GM18517 (cell line): Measurements from ENCODE around the gene TIMP1.

Experiments
- ATAC-seq: cut with Tn5 transposase; IDR thresholded peaks from one replicate; pipeline ENCODE4 v1.9.1; 2021; ENCODE audit warnings: mild to moderate bottlenecking, moderate library complexity; ENCODE audit not compliant: unreplicated experiment

The TIMP1 gene

DNA sequence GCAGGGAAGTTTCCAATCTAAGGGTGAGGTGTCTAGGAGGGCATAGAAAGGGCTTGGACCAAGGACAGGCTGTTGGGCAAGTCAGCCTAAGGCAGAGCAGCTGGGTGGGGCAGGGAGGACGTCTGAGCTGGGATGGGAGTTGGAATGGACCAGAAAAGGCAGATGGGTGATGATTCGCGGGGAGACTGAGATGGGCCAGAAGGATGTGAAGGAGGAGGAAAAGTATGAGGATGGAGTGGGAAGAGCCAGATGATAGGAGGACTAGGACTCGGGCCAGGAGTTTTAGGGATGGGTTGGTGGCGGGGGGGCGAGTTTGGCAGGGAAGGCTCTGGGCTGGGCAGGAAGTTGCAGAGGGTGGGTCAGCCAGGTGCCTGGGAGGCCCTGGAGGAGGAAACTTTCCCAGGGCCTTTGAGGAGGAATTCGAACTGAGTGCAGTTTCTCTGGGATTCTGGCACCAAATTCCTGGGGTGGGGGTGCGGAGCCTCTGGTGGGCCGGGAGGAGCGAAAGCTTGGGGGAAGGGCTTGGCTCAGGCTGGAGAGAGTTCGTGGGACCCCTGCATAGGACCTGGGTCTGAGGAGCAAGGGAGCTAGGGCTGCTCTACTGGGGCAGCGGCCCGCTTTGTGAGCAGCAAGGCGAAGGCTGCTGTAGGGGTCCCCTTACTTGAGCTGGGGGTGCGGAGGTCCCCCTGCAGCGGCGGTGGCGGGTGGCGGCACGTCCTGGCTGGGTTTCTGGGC is 8.7 kb upstream of the TIMP1 start:
- no peak for ATAC-seq

DNA sequence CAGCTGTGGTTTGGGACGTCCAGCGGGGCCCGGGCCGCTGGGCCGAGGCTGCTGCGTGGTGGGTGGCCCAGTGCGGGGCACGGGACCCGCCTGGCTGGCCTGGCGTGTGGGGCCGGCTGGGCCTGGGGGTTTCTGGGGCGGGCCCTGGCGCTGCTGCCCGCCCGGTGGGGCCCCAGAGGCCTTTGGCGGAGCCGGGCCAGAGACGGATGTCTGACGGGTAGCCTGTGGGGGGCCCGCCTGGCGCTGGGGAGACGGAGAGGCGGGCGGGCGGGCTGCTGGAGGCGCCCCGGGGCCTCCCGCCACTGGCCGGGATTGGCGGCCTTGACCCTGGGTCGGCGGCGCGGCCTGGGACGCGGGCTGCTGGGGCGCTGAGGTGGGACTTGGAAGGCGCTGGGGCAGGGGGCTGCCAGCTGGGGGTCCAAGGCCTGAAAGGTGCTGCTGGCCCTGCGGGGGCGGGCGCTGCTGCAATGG is 8.1 kb upstream of the TIMP1 start:
- ATAC-seq, result no peak

DNA sequence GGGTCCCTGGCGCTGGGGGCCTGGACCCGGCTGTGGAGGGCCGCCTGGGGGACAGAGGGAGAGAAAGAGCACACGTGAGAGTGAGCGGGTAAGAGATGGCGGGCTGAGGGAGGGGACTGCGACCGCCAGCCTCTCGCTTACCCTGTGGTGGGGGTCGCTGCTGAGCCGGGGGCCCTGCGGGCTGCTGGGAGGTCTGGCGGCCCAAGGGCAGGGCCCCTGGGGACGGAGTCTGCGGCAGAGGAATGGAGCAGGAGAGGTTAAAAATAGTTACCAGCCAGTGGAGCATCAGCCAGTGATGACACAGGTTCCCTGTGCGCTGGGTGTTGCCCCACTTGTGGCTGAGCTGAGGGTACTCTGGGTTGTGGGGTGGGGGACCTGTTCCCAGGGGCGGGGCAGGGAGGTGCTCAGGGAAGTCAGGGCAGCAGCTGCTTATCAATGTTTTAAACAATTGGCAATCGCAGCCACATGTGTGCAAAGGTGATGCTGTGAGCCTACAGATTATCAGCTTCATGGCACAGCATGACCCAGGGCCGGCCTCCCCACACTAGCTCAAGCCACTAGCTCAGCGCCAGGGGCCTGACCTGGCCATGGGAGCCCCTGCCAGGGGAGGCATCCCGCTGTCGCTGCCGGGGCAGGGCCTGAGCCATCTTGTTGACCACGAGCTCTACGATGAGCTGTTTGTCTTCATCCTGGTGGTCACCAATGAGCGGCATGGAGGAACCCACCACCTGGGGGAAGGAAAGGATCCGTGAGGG is 7.5 kb upstream of the TIMP1 start:
- ATAC-seq, result no peak

DNA sequence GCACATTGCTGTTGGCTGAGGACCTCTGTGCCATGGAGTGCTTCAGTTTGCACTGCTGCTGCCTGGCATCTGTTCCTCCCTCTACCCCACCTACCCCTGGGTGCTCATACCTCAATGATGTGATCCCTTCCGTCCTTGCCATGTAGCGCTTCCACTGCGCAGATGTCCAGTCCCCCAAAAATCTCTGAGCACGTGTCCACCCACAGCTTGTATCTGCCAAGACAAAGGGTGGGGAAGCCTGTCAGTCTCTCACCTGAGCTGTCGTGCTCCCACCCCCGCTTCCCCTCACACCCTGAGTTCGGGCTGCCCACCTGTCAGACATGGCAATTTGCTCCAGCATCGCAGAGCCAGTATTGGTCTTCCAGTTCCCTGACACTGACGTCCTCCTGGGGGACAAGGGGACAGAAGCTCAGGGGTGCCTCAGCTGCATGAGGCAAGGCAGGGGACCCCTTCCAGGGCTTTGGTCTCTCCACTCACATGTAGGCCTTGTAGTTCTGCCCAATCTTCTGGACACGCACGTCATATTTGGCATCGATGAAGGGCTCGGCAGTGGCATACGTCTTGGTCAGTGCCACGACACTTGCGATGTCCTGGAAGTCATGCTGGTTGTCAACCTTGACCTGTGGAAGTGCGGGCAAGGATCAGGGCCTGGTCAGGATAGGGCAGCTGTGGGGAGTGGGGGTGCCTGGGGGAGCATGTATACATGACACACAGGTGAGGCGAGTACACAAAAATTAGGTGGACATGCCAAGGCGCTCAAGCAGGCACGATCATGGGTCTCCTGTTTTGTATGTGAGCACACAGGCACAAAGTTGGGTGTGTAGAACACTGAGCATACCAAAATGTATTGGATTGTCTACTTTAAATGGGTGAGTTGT is 6.0 kb upstream of the TIMP1 start:
- no peak for ATAC-seq

GRCh38 chrX:47577424-47577823 is 4.8 kb upstream of the TIMP1 start:
- no peak for ATAC-seq

- no peak for ATAC-seq
These were observed 4.3 kb upstream of the TIMP1 start for GRCh38 chrX:47577901-47578300.

DNA sequence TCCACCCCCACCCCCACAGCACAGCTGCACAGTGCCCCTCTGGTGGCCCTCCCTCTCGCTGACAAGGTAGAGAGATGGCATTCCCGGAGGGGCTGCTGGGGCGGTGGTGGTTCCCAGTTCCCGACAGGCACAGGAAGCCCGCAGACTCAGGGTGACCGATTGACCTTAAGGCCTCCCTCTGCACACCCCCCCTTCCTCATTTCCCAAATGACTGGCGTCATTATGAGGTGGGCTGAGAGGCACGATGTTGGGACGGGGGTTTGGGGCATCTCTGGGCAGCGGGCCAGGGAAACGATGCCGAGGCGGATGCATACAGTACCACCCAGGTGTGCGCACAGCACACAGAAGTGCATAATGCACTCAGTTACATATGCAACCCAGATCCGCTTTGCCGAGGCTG is 3.5 kb upstream of the TIMP1 start:
- ATAC-seq, result no peak

DNA sequence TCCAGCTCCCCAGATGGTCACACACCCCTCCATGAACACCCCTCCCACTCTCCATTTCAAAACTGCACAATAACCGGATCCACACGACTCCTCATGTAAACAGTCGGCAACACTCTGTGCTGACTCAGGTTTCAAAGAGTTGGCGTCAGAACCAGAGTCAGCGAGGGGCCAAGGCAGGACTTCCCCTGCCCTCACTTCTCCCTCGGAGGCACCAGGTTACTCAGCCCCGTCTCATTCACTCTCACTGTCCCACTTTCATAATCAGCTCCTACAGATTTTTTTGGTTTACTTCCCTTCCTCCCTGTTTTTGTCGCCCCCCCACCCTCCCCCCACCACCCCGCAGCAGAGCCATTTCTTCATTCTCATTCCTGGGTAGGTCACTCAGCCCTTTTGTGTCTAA is 2.7 kb upstream of the TIMP1 start:
- ATAC-seq, result no peak

- no peak for ATAC-seq
These were observed 1.1 kb downstream of the TIMP1 start for GRCh38 chrX:47583240-47583861.

GRCh38 chrX:47584714-47585113 is 2.5 kb downstream of the TIMP1 start:
- ATAC-seq, result no peak

- ATAC-seq, result no peak
These were observed 3.0 kb downstream of the TIMP1 start for GRCh38 chrX:47585273-47585672.

- ATAC-seq, result no peak
These were observed 4.0 kb downstream of the TIMP1 start for GRCh38 chrX:47586043-47586787.

DNA sequence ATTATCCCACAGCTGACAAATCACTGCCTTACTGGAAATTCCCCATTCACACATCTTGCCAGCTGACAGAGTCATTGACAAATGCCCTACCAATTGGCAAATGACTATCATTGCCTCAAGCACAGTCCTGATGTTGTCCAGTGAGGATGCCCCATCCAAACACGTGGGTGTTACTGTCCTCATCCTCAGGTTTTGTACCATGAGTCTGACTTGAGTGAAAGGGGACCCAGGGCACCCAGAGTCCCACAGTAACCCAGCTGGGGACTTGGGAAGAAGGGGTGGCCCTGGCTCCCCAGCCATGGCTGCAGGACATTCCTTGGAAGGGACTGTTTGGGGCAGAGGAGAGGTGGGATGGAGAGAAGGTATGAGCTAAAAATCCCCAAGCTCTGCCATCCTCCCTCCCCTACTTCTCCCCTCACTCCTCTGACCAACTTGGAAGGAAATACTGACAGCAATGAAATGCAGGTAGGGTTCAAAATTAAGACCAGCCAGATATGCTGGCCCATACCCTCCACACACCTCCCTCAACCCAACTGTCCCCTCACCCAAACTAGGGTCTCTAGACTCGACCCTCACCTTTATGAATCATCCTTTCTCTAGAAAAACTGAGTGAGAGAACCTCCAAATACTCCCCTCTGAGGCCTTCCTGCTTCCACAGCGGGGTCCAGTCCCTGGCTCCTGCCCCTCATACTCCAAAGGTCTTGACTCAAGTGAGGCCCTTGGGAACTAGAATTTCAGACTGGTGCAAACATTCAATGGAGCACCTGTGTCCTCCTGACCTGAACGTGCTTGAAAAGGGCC is 5.1 kb downstream of the TIMP1 start:
- no peak for ATAC-seq

DNA sequence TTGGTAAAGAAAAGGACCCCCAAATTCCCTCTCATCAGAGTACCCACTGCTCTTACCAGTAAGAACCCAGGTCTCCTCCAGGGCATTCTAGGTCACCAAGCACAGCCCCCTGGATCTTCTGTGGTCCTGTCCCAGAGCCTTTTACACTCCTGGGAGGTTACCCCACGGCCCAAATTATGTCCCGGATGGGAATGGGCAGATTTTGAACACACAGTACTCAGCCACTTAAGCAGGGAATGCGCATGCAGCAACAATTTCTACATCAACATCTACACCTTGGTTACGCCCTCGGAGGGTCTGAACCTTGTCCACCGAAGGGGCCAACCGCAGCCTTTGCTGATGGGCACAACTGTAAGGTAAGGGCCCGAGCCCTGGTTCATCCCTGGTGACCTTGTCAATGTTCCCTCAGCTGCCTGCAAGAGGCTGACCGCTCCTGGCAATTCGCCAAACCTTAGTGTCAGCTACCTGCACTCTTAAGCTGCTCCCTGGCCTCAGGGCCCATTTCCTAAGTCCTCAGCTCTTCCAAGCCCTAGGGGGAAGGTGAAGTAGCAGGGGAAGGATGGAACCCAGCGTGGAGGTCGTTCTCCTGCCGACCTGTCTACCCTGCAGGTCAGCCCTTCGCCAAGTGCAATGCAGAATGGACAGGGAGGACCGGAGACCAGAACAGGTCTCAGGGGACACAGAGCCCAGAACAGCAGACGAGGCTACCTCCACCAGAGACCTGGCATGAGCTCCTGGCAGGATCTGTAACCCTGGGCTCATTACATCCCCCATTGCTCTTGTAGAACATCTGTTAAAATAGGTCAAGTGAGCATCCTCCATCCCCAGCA is 5.9 kb downstream of the TIMP1 start:
- no peak for ATAC-seq

GRCh38 chrX:47590984-47591383 is 8.7 kb downstream of the TIMP1 start:
- no peak for ATAC-seq

- ATAC-seq, result no peak
These were observed 11.3 kb downstream of the TIMP1 start for GRCh38 chrX:47593522-47593921.

- no peak for ATAC-seq
These were observed 13.5 kb downstream of the TIMP1 start for GRCh38 chrX:47595716-47596251.

DNA sequence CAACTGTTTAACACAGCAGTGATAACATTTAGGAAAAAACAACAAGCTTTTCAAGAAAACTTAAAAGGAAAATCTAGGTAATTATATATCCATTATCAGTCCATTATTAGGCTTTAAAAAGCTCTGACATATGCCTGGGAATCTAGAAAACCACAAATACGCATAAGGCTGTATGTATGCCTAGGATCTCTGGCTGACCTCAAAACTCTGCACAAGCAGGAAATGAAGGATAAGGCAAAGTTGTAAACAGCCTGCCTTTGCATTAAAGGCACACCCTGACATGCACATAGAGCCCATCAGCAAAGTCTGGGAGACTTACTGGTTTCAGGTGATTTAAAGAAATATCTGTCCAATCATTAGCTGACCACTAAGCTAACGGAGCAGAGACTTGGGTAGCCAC is 14.0 kb downstream of the TIMP1 start:
- no peak for ATAC-seq
